Germinal center (tissue), 1 donor: ENCODE data around the gene AP4E1.
"Not testable (repeated sequence)": the region's sequence is repeated elsewhere in the genome, so short reads cannot be mapped to it uniquely, and the experiment has no call there.

ENCODE experiments used
- DNase-seq: peaks from one replicate; pipeline ENCODE4 v3.0.0; 2012; ENCODE audit warnings: mixed read lengths, low spot score

The AP4E1 gene

DNA sequence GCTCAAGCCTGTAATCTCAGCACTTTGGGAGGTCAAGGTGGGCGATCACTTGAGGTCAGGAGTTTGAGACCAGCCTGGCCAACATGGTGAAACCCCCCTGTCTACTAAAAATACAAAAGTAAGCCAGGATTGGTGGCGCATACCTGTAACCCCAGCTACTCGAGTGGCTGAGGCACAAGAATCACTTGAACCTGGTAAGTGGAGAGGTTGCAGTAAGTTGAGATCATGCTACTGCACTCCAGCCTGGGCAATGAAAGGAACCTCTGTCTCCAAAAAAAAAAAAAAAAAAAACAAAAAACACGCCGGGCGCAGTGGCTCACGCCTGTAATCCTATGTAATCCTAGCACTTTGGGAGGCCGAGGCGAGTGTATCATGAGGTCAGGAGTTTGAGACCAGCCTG is 18.9 kb upstream of the AP4E1 start:
- DNase-seq: no peak

DNA sequence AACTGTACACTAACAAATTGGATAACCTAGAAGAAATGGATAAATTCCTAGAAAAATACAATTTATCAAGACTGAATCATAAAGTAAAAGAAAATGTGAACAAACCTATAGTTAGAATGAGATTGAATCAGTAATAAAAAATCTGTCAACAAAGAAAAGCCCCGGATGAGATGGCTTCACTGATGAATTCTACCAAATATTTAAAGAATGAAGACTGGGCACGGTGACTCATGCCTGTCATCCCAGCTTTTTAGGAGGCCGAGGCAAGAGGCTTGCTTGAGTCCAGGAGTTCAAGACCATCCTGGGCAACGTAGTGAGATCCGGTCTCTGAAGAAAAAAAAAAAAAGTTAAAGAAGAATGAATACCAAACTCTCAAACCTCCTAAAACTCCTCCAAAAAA is 17.7 kb upstream of the AP4E1 start:
- no peak for DNase-seq

DNA sequence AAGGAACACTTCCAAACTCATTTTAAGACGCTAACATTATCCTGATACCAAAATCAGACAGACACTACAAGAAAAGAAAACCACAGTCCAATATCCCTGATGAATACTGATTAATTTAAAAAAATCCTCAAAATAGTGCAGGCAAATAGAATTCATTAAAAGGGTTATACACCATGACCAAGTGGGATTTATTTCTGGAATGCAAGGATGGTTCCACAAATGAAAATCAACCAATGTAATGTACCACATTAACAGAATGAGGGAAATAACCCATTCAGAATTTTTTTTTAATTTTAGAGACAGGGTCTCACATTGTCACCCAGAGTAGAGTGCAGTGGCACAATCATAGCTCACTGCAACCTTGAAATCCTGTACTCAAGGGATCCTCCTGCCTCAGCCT is 17.3 kb upstream of the AP4E1 start:
- DNase-seq: no peak

DNA sequence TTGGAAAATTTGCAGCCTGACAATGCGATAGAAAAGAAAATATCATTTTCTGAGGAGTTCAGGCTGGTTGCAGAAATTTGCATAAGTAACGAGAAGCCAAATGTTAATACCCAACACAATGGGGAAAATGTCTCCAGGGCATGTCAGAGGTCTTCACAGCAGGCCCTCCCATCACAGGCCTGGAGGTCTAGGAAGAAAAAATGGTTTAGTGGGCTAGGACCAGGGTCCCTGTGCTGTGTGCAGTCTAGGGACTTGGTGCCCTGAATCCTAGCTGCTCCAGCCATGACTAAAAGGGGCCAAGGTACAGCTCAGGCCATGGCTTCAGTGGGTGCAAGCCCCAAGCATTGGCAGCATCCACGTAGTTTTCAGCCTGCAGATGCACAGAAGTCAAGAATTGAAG is 14.5 kb upstream of the AP4E1 start:
- DNase-seq: no peak

DNA sequence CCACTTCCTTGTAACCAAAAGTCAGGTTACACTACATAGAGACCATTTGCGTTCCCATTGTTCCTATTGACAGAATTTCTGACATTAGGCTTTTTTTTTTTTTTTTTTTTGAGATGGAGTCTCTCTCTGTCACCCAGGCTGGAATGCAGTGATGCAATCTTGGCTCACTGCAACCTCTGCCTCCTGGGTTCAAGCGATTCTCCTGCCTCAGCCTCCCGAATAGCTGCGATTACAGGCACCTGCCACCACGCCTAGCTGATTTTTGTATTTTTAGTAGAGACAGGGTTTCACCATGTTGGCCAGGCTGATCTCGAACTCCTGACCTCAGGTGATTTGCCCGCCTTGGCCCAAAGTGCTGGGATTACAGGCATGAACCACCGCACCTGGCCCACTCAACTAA is 7.1 kb upstream of the AP4E1 start:
- DNase-seq: not testable (repeated sequence)

DNA sequence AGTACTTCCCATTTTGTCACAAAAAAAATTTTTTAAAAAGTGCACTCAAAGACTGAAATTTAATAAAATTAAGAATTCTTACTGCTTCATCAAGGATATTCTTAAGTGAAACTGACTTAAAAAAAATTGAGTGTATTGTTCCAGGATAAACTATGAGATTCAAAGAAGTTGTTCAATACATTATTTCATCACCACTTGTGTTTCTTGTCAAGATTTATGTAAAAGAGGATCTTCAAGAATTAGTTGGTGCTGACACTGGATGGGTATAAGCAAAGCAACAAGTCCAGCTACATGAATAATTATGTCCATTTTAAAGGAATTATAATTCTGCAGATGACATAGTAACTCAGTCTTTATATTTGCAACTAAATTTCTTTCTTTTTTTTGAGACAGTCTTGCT is 4.3 kb upstream of the AP4E1 start:
- DNase-seq: no peak

DNA sequence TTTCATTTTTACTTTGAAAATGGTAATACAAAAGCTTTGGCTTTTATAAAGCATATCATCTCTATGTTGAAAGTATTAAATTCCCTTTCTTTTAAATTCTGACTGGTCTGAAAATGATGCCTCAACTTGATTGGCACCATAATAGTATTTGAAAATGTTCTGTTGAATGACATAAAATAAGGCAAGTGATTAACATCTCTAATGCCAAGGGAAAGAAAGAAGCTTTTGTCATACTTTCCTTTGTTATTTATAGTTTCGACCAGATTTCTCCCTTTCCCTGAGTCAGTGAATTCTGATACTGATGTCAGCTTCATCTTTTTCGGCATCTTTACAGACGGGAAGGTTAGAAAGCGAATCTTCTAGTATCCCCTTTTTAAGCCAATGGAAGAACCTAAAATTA is 3.4 kb upstream of the AP4E1 start:
- DNase-seq: no peak

DNA sequence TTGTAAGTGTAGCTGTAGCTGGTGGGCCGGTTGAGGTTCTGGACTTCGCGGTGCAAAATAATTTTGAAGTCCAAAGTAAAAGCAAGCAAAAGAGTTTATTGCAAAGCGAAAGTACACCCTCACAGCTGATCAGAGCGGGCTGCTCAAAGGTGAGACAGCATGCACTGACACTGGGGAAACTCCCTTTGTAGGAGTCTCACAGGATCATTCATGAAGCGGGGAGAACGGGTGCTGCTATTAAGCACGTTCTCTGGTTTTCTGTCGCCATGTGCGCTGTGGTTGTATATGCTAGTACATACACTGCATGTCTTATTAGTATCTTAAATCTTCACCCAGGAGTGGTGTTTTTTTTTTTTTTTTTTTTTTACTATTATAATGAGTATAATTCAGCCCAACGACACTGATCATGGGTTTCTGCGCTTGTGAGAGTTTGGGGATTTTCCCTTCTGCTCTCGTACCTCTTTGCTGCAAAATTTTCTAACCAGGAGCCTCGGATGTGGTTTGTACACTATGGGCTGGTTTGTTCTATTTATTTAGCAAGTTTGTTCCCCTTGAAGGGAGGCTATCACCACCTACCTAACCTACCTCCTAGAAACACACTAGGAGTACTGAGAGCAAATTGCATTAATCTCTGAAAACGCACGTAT is 1.4 kb upstream of the AP4E1 start:
- peak; percentile 60 for DNase-seq

DNA sequence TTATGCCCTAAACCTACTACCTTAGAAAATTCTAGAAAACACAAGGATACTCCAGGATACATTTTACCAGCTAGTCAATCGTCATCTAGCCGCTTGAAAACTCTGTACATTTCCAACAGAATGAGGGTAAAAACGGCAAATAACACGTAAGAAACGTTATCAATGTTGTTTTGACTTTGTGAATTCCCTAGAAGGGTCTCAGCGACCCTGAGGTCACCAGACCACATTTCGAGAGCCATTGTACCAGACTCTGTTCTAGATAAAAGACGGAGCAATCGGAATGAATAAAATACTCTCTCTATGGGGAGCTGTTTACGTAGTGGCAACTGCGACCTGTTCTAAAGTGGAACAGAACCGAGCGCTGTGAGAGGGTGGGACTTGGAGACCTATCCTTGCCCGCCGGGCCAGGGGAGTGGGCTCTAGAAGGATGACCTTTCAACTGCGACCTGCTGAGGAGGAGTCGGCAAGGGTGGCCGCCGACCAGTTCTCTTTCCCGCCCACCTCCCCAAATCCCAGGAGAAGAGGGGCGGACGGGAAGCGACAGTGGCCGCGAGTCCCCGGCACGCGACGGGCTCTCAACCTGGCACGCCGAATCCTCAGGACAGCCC is 778 bp upstream of the AP4E1 start:
- DNase-seq: peak; percentile 38

DNA sequence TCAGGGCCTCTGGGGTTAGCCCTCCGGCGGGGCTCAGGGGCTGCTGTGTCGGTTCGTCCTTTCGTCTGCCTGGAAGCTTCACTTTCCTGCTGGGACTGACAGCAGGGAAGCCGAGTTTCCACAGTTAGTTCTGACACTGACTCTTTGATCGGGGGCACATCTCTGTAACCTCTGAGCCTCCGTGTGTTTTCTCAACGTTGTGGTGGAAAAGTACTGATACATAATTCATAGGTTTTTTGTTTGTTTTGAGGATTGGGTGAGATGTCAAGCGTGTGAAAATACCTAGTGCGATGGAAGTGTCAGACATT is 481 bp downstream of the AP4E1 start:
- no peak for DNase-seq

DNA sequence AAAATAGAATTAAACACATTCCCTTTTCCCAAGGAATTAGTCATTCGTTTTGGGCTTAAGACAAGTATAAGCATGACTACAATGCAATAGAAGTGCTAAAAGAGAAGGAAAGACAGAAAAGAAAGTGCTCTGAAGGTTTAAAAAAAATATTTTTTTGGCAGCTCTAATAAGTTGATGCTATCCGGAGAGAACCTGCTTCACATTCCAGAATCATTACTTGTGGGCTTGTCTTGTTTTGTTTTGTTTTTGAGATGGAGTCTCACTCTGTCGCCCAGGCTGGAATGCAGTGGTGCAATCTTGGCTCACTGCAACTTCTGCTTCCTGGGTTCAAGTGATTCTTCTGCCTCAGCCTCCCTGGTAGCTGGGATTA is 1.9 kb downstream of the AP4E1 start:
- DNase-seq: not testable (repeated sequence)

DNA sequence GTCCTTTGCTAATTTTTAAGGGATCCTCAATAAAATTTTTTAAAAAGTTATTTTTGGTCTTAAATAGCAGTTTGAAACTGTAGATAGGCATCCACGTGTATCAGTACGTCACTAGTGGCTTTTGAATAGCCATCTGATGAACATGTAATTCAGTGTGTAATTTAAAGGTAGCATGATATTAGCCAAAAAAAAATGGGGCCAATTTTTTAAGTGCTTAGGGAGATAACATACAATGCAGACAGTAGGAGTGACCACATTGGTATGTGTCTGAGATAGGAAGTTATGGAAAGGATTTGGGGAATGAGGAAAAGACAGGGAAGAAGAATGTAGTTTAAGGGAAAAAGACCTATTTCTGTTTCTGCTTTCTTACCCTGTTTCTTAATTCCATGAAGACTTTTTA is 2.5 kb downstream of the AP4E1 start:
- DNase-seq: no peak

DNA sequence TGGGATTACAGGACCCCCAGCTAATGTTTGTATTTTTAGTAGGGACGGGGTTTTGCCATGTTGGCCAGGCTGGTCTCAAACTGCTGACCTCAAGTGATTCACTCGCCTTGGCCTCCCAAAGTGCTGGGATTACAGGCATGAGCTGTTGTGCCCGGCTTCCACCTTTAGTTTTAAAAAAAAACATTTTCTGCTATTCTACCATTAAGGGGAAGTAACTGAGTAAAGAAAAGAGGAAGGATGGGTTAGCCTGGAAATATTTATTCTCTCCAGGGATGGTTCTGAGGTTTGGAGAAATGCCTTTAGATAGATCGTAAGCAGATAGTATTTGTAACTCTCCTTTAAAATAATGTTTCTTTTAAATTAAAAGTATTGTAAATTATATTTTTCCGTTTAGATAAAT is 3.1 kb downstream of the AP4E1 start:
- peak; percentile 8 for DNase-seq

DNA sequence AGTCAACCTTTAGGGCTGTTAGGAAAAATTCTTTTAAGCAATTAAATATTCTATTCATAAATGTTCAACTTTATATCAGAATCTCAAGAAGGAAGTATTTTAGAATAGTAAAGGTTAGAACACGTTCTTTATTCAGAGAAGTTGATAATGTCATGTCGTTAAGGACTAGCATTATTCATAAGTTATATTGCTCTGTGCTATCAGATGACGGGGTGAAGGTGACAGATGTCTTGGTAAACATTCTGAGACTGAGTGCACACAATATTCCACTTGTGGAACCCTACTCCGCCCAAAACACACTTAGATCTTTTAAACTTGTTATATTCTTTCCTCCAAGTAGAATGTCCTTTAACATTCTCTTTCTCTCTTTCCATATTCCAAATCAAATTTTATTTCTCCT is 7.9 kb downstream of the AP4E1 start:
- no peak for DNase-seq

DNA sequence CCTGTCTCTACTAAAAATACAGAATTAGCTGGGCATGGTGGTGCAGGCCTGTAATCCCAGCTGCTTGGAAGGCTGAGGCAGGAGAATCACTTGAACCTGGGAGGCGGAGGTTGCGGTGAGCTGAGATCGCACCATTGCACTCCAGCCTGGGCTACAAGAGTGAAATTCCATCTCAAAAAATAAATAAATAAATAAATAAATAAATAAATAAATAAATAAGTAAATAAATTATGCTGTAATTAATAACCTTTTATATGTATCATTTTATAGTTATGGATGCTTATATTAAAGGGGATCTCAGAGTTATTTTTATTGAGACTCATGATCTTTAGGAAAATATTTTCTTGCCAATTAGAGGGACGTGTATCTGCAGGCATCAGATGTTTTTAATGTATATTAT is 10.9 kb downstream of the AP4E1 start:
- DNase-seq: not testable (repeated sequence)

DNA sequence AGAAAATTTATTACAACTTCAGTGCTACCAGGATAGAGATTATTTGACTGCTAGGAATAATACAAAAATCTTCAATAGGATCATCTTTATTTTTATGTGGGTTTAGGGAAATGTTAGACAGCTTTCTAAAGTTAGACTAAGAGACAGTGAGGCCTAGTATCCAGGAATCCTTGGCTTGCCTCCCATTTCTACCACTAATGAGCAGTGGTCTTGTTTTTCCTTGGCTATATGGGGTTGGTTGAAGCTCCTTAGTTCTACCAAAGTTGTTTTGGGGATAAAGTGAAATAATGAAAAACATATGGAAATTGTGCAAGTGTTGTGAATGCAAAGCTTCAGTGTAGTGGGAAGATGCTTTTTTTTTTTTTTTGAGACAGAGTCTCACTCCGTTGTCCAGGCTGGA is 16.8 kb downstream of the AP4E1 start:
- no peak for DNase-seq

DNA sequence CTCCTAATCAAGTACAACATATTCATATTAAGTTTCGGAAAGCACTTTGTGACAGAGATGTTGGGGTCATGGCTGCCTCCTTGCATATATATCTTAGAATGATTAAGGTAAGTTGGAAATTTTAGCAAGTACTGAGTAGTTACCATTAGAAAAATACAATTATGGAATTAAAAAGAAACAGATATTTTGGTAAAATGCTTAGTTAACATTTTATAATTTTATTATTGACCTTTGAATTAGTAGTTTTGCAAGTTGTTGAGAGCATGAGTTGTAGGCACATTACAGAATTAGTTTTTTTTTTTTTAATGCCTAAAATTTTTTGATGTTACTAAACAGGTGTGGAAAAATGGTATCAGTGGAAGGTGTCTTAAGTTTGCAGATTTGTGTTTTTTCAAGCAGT is 20.6 kb downstream of the AP4E1 start:
- no peak for DNase-seq

DNA sequence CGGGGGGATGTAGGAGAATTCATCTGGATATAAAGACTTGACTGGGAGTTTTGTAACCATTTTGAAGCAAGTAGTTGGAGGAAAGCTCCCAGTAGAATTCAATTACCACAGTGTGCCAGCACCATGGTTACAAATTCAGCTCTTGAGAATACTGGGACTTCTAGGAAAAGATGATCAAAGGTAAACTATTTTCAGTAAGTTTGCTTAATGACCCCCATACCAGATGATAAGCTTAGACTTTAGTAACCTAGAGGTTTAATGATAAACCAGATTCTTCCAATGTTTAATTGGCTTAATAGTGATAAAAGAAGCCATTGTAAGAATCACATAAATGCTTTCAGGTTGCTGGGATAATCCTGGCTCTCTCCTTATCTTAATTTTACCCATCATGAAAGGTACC is 22.3 kb downstream of the AP4E1 start:
- no peak for DNase-seq

DNA sequence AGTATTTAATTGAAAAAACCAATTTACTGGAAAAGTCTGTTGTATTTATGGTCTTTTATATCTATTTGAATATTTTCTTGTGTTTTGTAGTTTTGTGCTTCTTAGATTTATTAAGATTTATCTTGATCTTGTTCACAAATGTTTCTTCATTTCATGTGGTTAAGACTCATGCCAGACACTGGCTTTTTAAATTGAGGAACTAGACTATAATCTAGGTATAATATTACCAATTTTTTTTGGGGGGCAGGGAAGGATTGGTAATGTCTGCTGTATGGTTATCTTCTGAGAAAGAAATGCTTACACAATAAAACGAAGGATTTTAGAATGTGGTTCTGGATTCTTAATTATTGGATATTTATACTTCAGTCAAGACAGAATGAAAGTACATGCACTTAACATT is 24.9 kb downstream of the AP4E1 start:
- no peak for DNase-seq

DNA sequence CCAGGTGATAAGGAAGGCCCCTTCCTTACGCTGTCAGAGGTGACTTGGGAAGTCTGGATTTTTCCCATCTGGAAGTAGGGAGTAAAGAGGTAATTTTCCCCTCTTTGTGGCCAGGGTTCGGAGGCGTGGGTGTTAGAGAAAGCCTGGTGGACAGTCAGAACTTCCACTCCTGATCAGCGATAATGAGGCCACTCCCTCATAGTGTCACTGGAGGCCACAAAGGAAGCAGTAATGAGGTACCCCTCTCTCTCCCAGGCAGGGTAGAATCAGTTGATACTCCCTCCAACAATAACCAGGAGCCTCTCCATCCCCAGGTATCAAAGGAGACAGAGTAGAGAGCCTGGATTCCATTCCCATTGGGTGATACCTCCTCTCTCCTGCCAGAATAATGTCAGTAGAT is 30.0 kb downstream of the AP4E1 start:
- no peak for DNase-seq

DNA sequence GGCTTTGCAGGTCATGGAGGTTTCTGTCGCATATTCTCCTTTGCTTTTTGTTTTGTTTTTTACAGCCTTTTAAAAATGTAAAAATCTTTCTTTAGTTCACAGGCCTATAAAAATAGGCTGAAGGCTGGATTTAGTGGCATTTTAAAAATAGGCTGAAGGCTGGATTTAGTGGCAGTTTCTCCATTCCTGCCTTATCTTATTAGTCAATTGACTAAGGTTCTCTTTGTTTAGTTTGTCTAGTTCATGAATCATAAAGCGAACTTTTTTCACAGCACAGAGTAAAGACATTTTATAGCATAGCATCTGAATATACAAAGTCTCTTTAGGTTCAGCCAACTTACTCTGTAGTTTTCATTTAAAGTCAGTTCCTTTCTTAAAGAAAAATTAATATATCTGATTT is 31.4 kb downstream of the AP4E1 start:
- no peak for DNase-seq

DNA sequence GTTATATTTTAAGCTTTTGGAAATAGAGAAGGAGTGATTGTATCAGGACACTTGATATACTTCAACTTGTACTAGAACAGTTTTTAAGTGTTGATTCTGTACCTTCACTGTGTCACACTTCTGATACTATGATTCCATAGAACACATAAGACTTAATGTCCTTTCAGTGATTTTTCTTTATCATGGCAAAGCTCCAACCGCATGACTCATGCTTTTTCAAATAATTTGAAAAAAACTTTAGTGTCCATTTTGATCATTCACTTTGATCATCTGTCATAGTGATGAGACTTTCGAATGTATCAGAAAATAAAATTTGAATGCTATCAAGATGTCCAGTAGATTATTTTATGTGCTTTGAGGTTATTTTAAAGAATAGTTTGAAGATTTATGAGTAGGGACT is 32.0 kb downstream of the AP4E1 start:
- no peak for DNase-seq

DNA sequence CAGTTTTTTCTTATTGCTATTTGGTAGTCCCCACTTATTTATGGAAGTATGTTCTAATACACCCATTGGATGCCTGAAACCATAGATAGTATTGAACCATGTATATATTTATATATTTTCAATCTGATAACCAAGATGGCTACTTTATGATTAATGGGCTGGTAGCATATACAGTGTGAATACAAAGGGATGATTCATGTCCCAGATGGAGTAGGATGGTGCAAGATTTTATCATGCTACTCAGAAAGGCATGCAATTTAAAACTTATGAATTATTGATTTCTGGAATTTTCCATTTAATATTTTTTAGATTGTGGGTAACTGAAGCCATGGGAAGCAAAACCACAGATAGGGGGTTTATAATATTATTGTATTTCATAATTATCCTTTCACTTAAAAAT is 35.2 kb downstream of the AP4E1 start:
- DNase-seq: no peak

DNA sequence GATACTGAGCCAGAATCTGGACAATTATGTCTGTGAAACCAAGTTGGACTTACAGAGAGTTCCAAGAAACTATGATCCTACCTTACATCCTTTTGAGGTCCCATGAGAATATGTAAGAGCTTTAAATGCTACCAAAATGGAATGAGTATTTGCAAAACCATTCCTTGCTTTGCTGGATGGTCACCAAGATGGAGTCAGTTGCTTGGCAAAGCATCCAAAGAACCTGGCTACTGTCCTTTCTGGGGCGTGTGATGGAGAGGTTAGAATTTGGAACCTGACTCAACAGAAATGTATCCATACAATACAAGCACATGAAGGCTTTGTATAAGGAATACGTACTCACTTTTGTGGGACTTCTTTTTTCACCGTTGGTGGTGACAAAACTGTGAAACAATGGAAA is 36.2 kb downstream of the AP4E1 start:
- DNase-seq: no peak

DNA sequence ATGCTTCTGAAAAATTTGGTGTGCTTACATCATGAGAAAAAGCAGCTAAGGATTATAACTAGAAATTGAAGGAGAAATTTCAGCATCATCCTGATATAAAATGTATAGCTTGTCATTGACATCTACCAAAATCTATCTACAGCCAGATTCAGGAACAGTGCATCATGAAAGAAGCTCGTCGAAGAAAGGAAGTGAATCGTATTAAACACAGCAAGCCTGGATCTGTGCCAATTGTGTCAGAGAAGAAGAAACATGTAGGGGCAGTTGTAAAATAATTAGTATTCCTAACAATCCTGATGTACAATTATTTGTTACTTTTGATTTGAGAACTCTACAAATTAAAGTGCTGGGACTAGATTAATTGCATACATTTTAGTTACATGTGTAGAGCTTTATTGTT is 37.2 kb downstream of the AP4E1 start:
- DNase-seq: no peak
